Measurements from ENCODE around the gene LSS. TPM values are rescaled to one million over a fixed set of nuclear protein-coding genes. Genes with fewer than 3 reads are reported as not detected.

The LSS gene
- total and polyA plus RNA-seq, 10 of the 15 experiments (the other 5 are each of a cell fraction or from before 2014, with no cell fraction given): 2.9 to 82.4 (median 27.5) TPM

GRCh38 chr21:46274797-46275390 lies 46.3 kb upstream of the LSS start:
- H3K9ac ChIP-seq (ENCODE audit: control insufficient read depth, insufficient read depth, low read length): no peak overlapping the region
- CTCF ChIA-PET: interaction anchor here (0.8 kb wide), 1 partner anchor 45 kb away, joined by 3 read pairs; no protein-coding TSS in a partner anchor
- no peak overlapping the region for H3K27ac ChIP-seq (ENCODE audit: control insufficient read depth, insufficient read depth)
- SMC1A ChIA-PET (ENCODE audit: uncharacterized antibody, unreplicated experiment): interaction anchor here (0.8 to 1.3 kb wide), 3 partner anchors 14 to 48 kb away, joined by 3 to 4 read pairs (median 4); no protein-coding TSS in a partner anchor
- DNase-seq (ENCODE audit: low read depth, low spot score) (no peak), FAIRE-seq (no peak), ATAC-seq (no peak)
- RAD21 ChIA-PET (ENCODE audit: unreplicated experiment): no interaction called here
- 89% methylated on average over 11 of the region's 11 CpGs for WGBS (ENCODE audit: insufficient coverage, insufficient replicate concordance, low lambda C conversion rate, missing lambda C conversion rate)
- peaks cover 25 to 49% of the 10 kb centered on the region in 2 experiments; a peak in 3 of 4 replicates for H3K36me3 ChIP-seq (ENCODE audit: control insufficient read depth in 2 of 2, insufficient read depth in 2 of 2, low read length in 1 of 2)
- no peaks in the 10 kb centered on the region for H3K4me1 ChIP-seq (ENCODE audit: control insufficient read depth, insufficient read depth, low read length)
- H3K4me2 ChIP-seq (ENCODE audit: control insufficient read depth, insufficient read depth): no peak overlapping the region
- H3K27me3 ChIP-seq (replicated peaks in 1 of 2; ENCODE audit: control insufficient read depth in 2 of 2, insufficient read depth in 2 of 2, low read length in 1 of 2): no peaks in the 10 kb centered on the region
- POLR2A ChIA-PET: interaction anchor here (0.7 kb wide), 1 partner anchor 88 kb away, joined by 10 read pairs; no protein-coding TSS in a partner anchor
- in situ Hi-C loops (cut with MboI) (no loop called here), intact Hi-C loops (cut with micrococcal nuclease; ENCODE audit: unreplicated experiment) (no loop called here)
- TF ChIP-seq MYB (IDR thresholded peaks at IDR 0.05; ENCODE audit: borderline replicate concordance, low read depth, low read length): no peak
- TF ChIP-seq, protein P1, sequence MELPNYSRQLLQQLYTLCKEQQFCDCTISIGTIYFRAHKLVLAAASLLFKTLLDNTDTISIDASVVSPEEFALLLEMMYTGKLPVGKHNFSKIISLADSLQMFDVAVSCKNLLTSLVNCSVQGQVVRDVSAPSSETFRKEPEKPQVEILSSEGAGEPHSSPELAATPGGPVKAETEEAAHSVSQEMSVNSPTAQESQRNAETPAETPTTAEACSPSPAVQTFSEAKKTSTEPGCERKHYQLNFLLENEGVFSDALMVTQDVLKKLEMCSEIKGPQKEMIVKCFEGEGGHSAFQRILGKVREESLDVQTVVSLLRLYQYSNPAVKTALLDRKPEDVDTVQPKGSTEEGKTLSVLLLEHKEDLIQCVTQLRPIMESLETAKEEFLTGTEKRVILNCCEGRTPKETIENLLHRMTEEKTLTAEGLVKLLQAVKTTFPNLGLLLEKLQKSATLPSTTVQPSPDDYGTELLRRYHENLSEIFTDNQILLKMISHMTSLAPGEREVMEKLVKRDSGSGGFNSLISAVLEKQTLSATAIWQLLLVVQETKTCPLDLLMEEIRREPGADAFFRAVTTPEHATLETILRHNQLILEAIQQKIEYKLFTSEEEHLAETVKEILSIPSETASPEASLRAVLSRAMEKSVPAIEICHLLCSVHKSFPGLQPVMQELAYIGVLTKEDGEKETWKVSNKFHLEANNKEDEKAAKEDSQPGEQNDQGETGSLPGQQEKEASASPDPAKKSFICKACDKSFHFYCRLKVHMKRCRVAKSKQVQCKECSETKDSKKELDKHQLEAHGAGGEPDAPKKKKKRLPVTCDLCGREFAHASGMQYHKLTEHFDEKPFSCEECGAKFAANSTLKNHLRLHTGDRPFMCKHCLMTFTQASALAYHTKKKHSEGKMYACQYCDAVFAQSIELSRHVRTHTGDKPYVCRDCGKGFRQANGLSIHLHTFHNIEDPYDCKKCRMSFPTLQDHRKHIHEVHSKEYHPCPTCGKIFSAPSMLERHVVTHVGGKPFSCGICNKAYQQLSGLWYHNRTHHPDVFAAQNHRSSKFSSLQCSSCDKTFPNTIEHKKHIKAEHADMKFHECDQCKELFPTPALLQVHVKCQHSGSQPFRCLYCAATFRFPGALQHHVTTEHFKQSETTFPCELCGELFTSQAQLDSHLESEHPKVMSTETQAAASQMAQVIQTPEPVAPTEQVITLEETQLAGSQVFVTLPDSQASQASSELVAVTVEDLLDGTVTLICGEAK (IDR thresholded peaks at IDR 0.05; ENCODE audit: borderline replicate concordance): peak; percentile 46; the same call in 1 of the 2 replicates
- H4K20me1 ChIP-seq (ENCODE audit: control insufficient read depth, insufficient read depth): no peaks in the 10 kb centered on the region
- H3K79me2 ChIP-seq (ENCODE audit: control insufficient read depth, insufficient read depth, low read length): no peaks in the 10 kb centered on the region; the same call in 1 of the 2 replicates
- no peak overlapping the region for H2AFZ ChIP-seq (ENCODE audit: control insufficient read depth, low read depth, low read length)
- no peak overlapping the region for H3K4me3 ChIP-seq
- BruUV-seq (replicated peaks): no TSS peak
- no peaks in the 10 kb centered on the region for H3K9me3 ChIP-seq (replicated peaks; ENCODE audit: control insufficient read depth, insufficient read depth, low read length)

All from GM12878 (cell line).